Measurements from ENCODE around the gene NANOGP8.

NANOGP8 gene

GRCh38 chr15:35061161-35061824, 23.8 kb downstream of the NANOGP8 start:
- no peak overlapping the region for H3K4me3 ChIP-seq (ENCODE audit: insufficient read depth in 1 of 2, low read depth in 1 of 2, low read length in 2 of 2)
- peaks cover 2% of the 10 kb centered on the region for H3K4me1 ChIP-seq (ENCODE audit: control insufficient read depth, insufficient read depth, low read depth, low read length)
- peak overlapping the region; percentile 9 for H2AK5ac ChIP-seq (ENCODE audit: low read length, severe bottlenecking)
- peak overlapping the region; percentile 22 to 57 for H3K18ac ChIP-seq (ENCODE audit: low read depth in 1 of 2, low read length in 2 of 2)
- H3K27ac ChIP-seq (ENCODE audit: low read length, poor library complexity, severe bottlenecking), result no peak overlapping the region
- no peak overlapping the region for H3K23ac ChIP-seq (ENCODE audit: low read length in 2 of 2)
- H3K79me1 ChIP-seq (replicated peaks; ENCODE audit: low read length, poor library complexity, severe bottlenecking), result no peaks in the 10 kb centered on the region
- no peaks in the 10 kb centered on the region for H3K36me3 ChIP-seq (ENCODE audit: control insufficient read depth in 1 of 2, insufficient read depth in 2 of 2, low read depth in 1 of 2, low read length in 2 of 2)
- DNase-seq, result no peak
- H2AFZ ChIP-seq (ENCODE audit: low read depth, low read length), result peak overlapping the region; percentile 10
- peak overlapping the region in 1 of 2 experiments; percentile 27 for H3K4ac ChIP-seq (ENCODE audit: low read depth in 1 of 2, low read length in 2 of 2)
- H3K9ac ChIP-seq (ENCODE audit: low read length), result no peak overlapping the region
- no peak overlapping the region for H2BK120ac ChIP-seq (ENCODE audit: low read depth, low read length)
- H4K91ac ChIP-seq (ENCODE audit: low read length), result peak overlapping the region; percentile 59
- no peak overlapping the region for H3K14ac ChIP-seq (ENCODE audit: low read length in 2 of 2)
- 69% methylated on average over 13 of the region's 13 CpGs for WGBS
- H2BK5ac ChIP-seq (ENCODE audit: low read depth, low read length, poor library complexity, severe bottlenecking), result no peak overlapping the region
- no peak overlapping the region for H3K4me2 ChIP-seq (ENCODE audit: low read length, poor library complexity, severe bottlenecking)
- H3K27me3 ChIP-seq (ENCODE audit: control insufficient read depth in 1 of 2, insufficient read depth in 1 of 2, low read length in 2 of 2), result no peaks in the 10 kb centered on the region
- no peaks in the 10 kb centered on the region for H3K9me3 ChIP-seq (ENCODE audit: control insufficient read depth, low read length)
- H2BK15ac ChIP-seq (ENCODE audit: low read depth, poor library complexity, severe bottlenecking), result no peak overlapping the region
- peak overlapping the region; percentile 27 for H4K8ac ChIP-seq (ENCODE audit: low read length)
- H2BK12ac ChIP-seq (ENCODE audit: low read length in 2 of 2), result no peak overlapping the region

GRCh38 chr15:35060591-35060990, 24.5 kb downstream of the NANOGP8 start:
- Histone ChIP-seq H3K14ac (ENCODE audit: low read length in 2 of 2) (no peak overlapping the region), H3K4me3 (ENCODE audit: insufficient read depth in 1 of 2, low read depth in 1 of 2, low read length in 2 of 2) (no peak overlapping the region), H3K18ac (ENCODE audit: low read depth in 1 of 2, low read length in 2 of 2) (no peak overlapping the region), H2AFZ (ENCODE audit: low read depth, low read length) (no peak overlapping the region), H3K9me3 (ENCODE audit: control insufficient read depth, low read length) (no peaks in the 10 kb centered on the region), H2AK5ac (ENCODE audit: low read length, severe bottlenecking) (no peak overlapping the region), H2BK15ac (ENCODE audit: low read depth, poor library complexity, severe bottlenecking) (no peak overlapping the region), H2BK120ac (ENCODE audit: low read depth, low read length) (no peak overlapping the region), H2BK12ac (ENCODE audit: low read length in 2 of 2) (no peak overlapping the region), H3K27me3 (ENCODE audit: control insufficient read depth in 1 of 2, insufficient read depth in 1 of 2, low read length in 2 of 2) (no peaks in the 10 kb centered on the region), H3K9ac (ENCODE audit: low read length) (no peak overlapping the region), H3K4me2 (ENCODE audit: low read length, poor library complexity, severe bottlenecking) (no peak overlapping the region), H3K23ac (ENCODE audit: low read length in 2 of 2) (no peak overlapping the region), H3K4ac (ENCODE audit: low read depth in 1 of 2, low read length in 2 of 2) (no peak overlapping the region), H4K91ac (ENCODE audit: low read length) (no peak overlapping the region), H3K79me1 (replicated peaks; ENCODE audit: low read length, poor library complexity, severe bottlenecking) (no peaks in the 10 kb centered on the region), H3K36me3 (ENCODE audit: control insufficient read depth in 1 of 2, insufficient read depth in 2 of 2, low read depth in 1 of 2, low read length in 2 of 2) (no peaks in the 10 kb centered on the region), H3K27ac (ENCODE audit: low read length, poor library complexity, severe bottlenecking) (peak overlapping the region; percentile 22), H4K8ac (ENCODE audit: low read length) (no peak overlapping the region), H2BK5ac (ENCODE audit: low read depth, low read length, poor library complexity, severe bottlenecking) (no peak overlapping the region), H3K4me1 (ENCODE audit: control insufficient read depth, insufficient read depth, low read depth, low read length) (peaks cover 3% of the 10 kb centered on the region)
- 69% methylated on average over 4 of the region's 4 CpGs for WGBS
- DNase-seq, result no peak

GRCh38 chr15:35058534-35059054, 26.5 kb downstream of the NANOGP8 start:
- Histone ChIP-seq H2AK5ac (ENCODE audit: low read length, severe bottlenecking) (no peak overlapping the region), H3K23ac (ENCODE audit: low read length in 2 of 2) (no peak overlapping the region), H3K9me3 (ENCODE audit: control insufficient read depth, low read length) (no peaks in the 10 kb centered on the region), H3K4ac (ENCODE audit: low read depth in 1 of 2, low read length in 2 of 2) (no peak overlapping the region), H2BK12ac (ENCODE audit: low read length in 2 of 2) (no peak overlapping the region), H3K27ac (ENCODE audit: low read length, poor library complexity, severe bottlenecking) (no peak overlapping the region), H4K91ac (ENCODE audit: low read length) (no peak overlapping the region), H2BK15ac (ENCODE audit: low read depth, poor library complexity, severe bottlenecking) (no peak overlapping the region), H3K36me3 (ENCODE audit: control insufficient read depth in 1 of 2, insufficient read depth in 2 of 2, low read depth in 1 of 2, low read length in 2 of 2) (no peaks in the 10 kb centered on the region), H4K8ac (ENCODE audit: low read length) (no peak overlapping the region), H2BK120ac (ENCODE audit: low read depth, low read length) (no peak overlapping the region), H3K4me3 (ENCODE audit: insufficient read depth in 1 of 2, low read depth in 1 of 2, low read length in 2 of 2) (no peak overlapping the region), H3K18ac (ENCODE audit: low read depth in 1 of 2, low read length in 2 of 2) (no peak overlapping the region), H3K4me2 (ENCODE audit: low read length, poor library complexity, severe bottlenecking) (no peak overlapping the region), H3K27me3 (ENCODE audit: control insufficient read depth in 1 of 2, insufficient read depth in 1 of 2, low read length in 2 of 2) (no peaks in the 10 kb centered on the region), H3K4me1 (ENCODE audit: control insufficient read depth, insufficient read depth, low read depth, low read length) (peaks cover 10% of the 10 kb centered on the region), H3K79me1 (replicated peaks; ENCODE audit: low read length, poor library complexity, severe bottlenecking) (no peaks in the 10 kb centered on the region), H3K9ac (ENCODE audit: low read length) (no peak overlapping the region), H2BK5ac (ENCODE audit: low read depth, low read length, poor library complexity, severe bottlenecking) (no peak overlapping the region), H3K14ac (ENCODE audit: low read length in 2 of 2) (peak overlapping the region in 1 of 2 experiments; percentile 63), H2AFZ (ENCODE audit: low read depth, low read length) (no peak overlapping the region)
- DNase-seq, result no peak
- 89% methylated on average over 3 of the region's 5 CpGs for WGBS

- Histone ChIP-seq H3K27ac (ENCODE audit: low read length, poor library complexity, severe bottlenecking) (peak overlapping the region; percentile 91), H3K79me1 (replicated peaks; ENCODE audit: low read length, poor library complexity, severe bottlenecking) (no peaks in the 10 kb centered on the region), H3K23ac (ENCODE audit: low read length in 2 of 2) (no peak overlapping the region), H4K91ac (ENCODE audit: low read length) (no peak overlapping the region), H2AK5ac (ENCODE audit: low read length, severe bottlenecking) (peak overlapping the region; percentile 67), H2BK12ac (ENCODE audit: low read length in 2 of 2) (no peak overlapping the region), H3K9ac (ENCODE audit: low read length) (no peak overlapping the region), H3K4me2 (ENCODE audit: low read length, poor library complexity, severe bottlenecking) (peak overlapping the region; percentile 69), H3K9me3 (ENCODE audit: control insufficient read depth, low read length) (no peaks in the 10 kb centered on the region), H3K36me3 (ENCODE audit: control insufficient read depth in 1 of 2, insufficient read depth in 2 of 2, low read depth in 1 of 2, low read length in 2 of 2) (no peaks in the 10 kb centered on the region), H3K4me1 (ENCODE audit: control insufficient read depth, insufficient read depth, low read depth, low read length) (peaks cover 10% of the 10 kb centered on the region), H2BK15ac (ENCODE audit: low read depth, poor library complexity, severe bottlenecking) (no peak overlapping the region), H3K18ac (ENCODE audit: low read depth in 1 of 2, low read length in 2 of 2) (no peak overlapping the region), H2BK5ac (ENCODE audit: low read depth, low read length, poor library complexity, severe bottlenecking) (peak overlapping the region; percentile 77), H2AFZ (ENCODE audit: low read depth, low read length) (no peak overlapping the region), H4K8ac (ENCODE audit: low read length) (no peak overlapping the region), H3K4ac (ENCODE audit: low read depth in 1 of 2, low read length in 2 of 2) (no peak overlapping the region), H3K27me3 (ENCODE audit: control insufficient read depth in 1 of 2, insufficient read depth in 1 of 2, low read length in 2 of 2) (no peaks in the 10 kb centered on the region), H3K14ac (ENCODE audit: low read length in 2 of 2) (no peak overlapping the region), H2BK120ac (ENCODE audit: low read depth, low read length) (no peak overlapping the region), H3K4me3 (ENCODE audit: insufficient read depth in 1 of 2, low read depth in 1 of 2, low read length in 2 of 2) (no peak overlapping the region)
- DNase-seq, result no peak
- WGBS, result 95% methylated on average over 5 of the region's 5 CpGs
These were observed 29.5 kb downstream of the NANOGP8 start for GRCh38 chr15:35055416-35056105.
